ENCODE results near the gene JMJD1C.

- TF ChIP-seq, protein P1, sequence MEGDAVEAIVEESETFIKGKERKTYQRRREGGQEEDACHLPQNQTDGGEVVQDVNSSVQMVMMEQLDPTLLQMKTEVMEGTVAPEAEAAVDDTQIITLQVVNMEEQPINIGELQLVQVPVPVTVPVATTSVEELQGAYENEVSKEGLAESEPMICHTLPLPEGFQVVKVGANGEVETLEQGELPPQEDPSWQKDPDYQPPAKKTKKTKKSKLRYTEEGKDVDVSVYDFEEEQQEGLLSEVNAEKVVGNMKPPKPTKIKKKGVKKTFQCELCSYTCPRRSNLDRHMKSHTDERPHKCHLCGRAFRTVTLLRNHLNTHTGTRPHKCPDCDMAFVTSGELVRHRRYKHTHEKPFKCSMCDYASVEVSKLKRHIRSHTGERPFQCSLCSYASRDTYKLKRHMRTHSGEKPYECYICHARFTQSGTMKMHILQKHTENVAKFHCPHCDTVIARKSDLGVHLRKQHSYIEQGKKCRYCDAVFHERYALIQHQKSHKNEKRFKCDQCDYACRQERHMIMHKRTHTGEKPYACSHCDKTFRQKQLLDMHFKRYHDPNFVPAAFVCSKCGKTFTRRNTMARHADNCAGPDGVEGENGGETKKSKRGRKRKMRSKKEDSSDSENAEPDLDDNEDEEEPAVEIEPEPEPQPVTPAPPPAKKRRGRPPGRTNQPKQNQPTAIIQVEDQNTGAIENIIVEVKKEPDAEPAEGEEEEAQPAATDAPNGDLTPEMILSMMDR (IDR thresholded peaks at IDR 0.05), result no peak
- no peak for TF ChIP-seq POLR2A (IDR thresholded peaks at IDR 0.05)
Measured at GRCh38 chr10:63385254-63385653, 80.5 kb downstream of the JMJD1C start.

All from adrenal gland (tissue), 5 donors.